Upper lobe of right lung (tissue), 1 donor: ENCODE results near the gene SOX13. TPM values are rescaled to one million over a fixed set of nuclear protein-coding genes. Genes with fewer than 3 reads are reported as not detected.
"Not testable (repeated sequence)": the region's sequence is repeated elsewhere in the genome, so short reads cannot be mapped to it uniquely, and the experiment has no call there.

Source experiments
- ATAC-seq: fragments of 200-7000 bp; cut with Tn5 transposase; one replicate; pipeline ENCODE4 v1.9.1; 2020; ENCODE audit warnings: mild to moderate bottlenecking, moderate library complexity
- DNase-seq: peaks from one replicate; pipeline ENCODE4 v3.0.0-alpha.2; 2020
- H3K27ac ChIP-seq: fragments of 200-600 bp; one replicate; pipeline ENCODE4 v1.8.0; 2022
- H3K27me3 ChIP-seq: fragments of 200-600 bp; one replicate; pipeline ENCODE4 v1.8.0; 2022; ENCODE audit warnings: mild to moderate bottlenecking
- H3K36me3 ChIP-seq: fragments of 200-600 bp; one replicate; pipeline ENCODE4 v1.8.0; 2022
- H3K4me1 ChIP-seq: fragments of 200-600 bp; one replicate; pipeline ENCODE4 v1.8.0; 2022
- H3K4me3 ChIP-seq: fragments of 200-600 bp; one replicate; pipeline ENCODE4 v1.8.0; 2022; ENCODE audit warnings: mild to moderate bottlenecking
- H3K9me3 ChIP-seq: fragments of 200-600 bp; one replicate; pipeline ENCODE4 v1.8.0; 2022
- CTCF ChIP-seq: fragments of 200-600 bp; IDR thresholded peaks from one replicate; pipeline ENCODE4 v1.8.0; 2022; ENCODE audit warnings: antibody characterized with exemption
- intact Hi-C: fragments of 100-400 bp; cut with DNase I; formaldehyde crosslinking; loops from one replicate; pipeline ENCODE4 v1.11.0; 2022
- total RNA-seq: library from RNA; stranded (reverse); fragmentation: NEBNext Ultra II Directional; extraction: Animal tissue kit (Norgen Biotek cat#: 25700); gene quantifications from one replicate; pipeline ENCODE4 v1.2.1, GENCODE V29; 2021
- donor health status: DM: no; HTN: yes; CAD: no; lungs with severe emphysema.

The SOX13 gene
- total RNA-seq, 1 donor from 2014 or later = 76.3 TPM

GRCh38 chr1:204088596-204088995, 15.7 kb downstream of the SOX13 start:
- DNase-seq (no peak), ATAC-seq (no peak)
- peak overlapping the region; percentile 14 for H3K4me3 ChIP-seq
- H3K27ac ChIP-seq = peak overlapping the region; percentile 91
- no peak for TF ChIP-seq CTCF
- no peaks in the 10 kb centered on the region for H3K27me3 ChIP-seq
- no peaks in the 10 kb centered on the region for H3K9me3 ChIP-seq
- no peaks in the 10 kb centered on the region for H3K36me3 ChIP-seq
- intact Hi-C loops = no loop called here
- peaks cover 90% of the 10 kb centered on the region for H3K4me1 ChIP-seq

- Histone ChIP-seq H3K4me3 (peak overlapping the region; percentile 0), H3K9me3 (no peaks in the 10 kb centered on the region), H3K27ac (peak overlapping the region; percentile 91), H3K4me1 (peaks cover 90% of the 10 kb centered on the region), H3K36me3 (no peaks in the 10 kb centered on the region), H3K27me3 (no peaks in the 10 kb centered on the region)
- DNase-seq (no peak), ATAC-seq (peak; percentile 49)
- intact Hi-C loops = no loop called here
- TF ChIP-seq CTCF = no peak
Observed at GRCh38 chr1:204089044-204089751, 16.3 kb downstream of the SOX13 start.

DNA sequence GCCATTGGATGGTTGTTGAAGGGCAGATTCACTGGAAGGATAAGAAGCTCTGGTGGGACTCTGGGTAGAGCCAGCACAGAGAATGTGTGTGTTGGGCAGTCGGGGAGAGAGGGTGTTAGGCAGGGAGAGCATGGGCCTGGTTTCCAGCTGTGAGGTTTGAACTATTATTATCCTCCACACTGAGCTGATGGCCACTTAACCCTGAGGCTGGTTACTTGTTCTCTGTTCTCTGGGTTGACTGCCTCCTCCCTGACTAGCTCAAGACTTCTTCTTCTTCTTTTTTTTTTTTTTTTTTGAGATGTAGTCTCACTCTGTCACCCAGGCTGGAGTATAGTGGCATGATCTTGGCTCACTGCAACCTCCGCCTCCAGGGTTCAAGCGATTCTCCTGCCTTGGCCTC, 17.2 kb downstream of the SOX13 start:
- H3K4me3 ChIP-seq, H3K27me3 ChIP-seq, ATAC-seq, H3K36me3 ChIP-seq, H3K9me3 ChIP-seq, DNase-seq, intact Hi-C loops: not testable (repeated sequence)
- Histone ChIP-seq H3K27ac (peak overlapping the region; percentile 65), H3K4me1 (peaks cover 86% of the 10 kb centered on the region)

- peaks cover 76% of the 10 kb centered on the region for H3K4me1 ChIP-seq
- no peak for DNase-seq
- no peak for ATAC-seq
- TF ChIP-seq CTCF = no peak
- no peak overlapping the region for H3K4me3 ChIP-seq
- H3K9me3 ChIP-seq = no peaks in the 10 kb centered on the region
- H3K36me3 ChIP-seq = no peaks in the 10 kb centered on the region
- intact Hi-C loops = no loop called here
- H3K27me3 ChIP-seq = no peaks in the 10 kb centered on the region
- peak overlapping the region; percentile 6 for H3K27ac ChIP-seq
Observed at GRCh38 chr1:204091066-204091465, 18.2 kb downstream of the SOX13 start.

DNA sequence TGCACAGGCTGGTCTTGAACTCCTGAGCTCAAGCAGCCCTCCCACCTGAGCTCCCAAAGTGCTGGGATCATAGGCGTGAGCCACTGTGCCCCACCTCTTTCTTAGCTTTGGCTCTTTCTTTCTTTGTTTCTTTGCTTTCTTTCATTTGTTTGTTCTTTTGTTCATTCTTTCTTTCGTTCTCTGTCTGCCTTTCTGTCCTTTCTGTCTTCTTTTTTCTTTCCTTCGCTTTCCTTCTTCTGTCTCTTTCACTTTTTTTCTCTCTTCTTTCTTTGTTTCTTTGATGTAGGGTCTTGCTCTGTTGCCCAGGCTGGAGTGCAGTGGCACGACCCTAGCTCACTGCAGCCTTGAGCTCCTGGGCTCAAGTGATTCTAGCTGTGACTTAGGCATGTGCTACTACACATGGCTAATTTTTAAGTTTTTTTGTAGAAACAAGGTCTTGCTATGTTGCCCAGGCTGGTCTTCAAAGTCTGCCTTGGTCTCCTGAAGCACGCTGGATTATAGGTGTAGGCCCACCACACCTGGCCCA, 18.9 kb downstream of the SOX13 start:
- no peak for ATAC-seq
- no peak for TF ChIP-seq CTCF
- intact Hi-C loops = no loop called here
- H3K27ac ChIP-seq = no peak overlapping the region
- no peaks in the 10 kb centered on the region for H3K9me3 ChIP-seq
- peaks cover 69% of the 10 kb centered on the region for H3K4me1 ChIP-seq
- no peak overlapping the region for H3K4me3 ChIP-seq
- DNase-seq = no peak
- H3K27me3 ChIP-seq = no peaks in the 10 kb centered on the region
- H3K36me3 ChIP-seq = no peaks in the 10 kb centered on the region

- Histone ChIP-seq H3K4me3 (no peak overlapping the region), H3K9me3 (no peaks in the 10 kb centered on the region), H3K27ac (peak overlapping the region; percentile 58), H3K36me3 (no peaks in the 10 kb centered on the region), H3K27me3 (no peaks in the 10 kb centered on the region), H3K4me1 (peaks cover 59% of the 10 kb centered on the region)
- intact Hi-C loops = no loop called here
- DNase-seq (no peak), ATAC-seq (no peak)
- no peak for TF ChIP-seq CTCF
Observed at GRCh38 chr1:204092632-204093420, 19.9 kb downstream of the SOX13 start.
